GM19238 (cell line): ENCODE measurements around the gene CFAP210.

Experiments
- DNase-seq: peaks from one replicate; pipeline ENCODE4 v3.0.0; 2011; ENCODE audit warnings: low spot score; ENCODE audit not compliant: insufficient read length

Gene CFAP210

GRCh38 chr2:169673921-169674320 lies 20.3 kb downstream of the CFAP210 start:
- DNase-seq, result no peak

GRCh38 chr2:169673106-169673505 lies 21.1 kb downstream of the CFAP210 start:
- no peak for DNase-seq

GRCh38 chr2:169672406-169672805 lies 21.8 kb downstream of the CFAP210 start:
- no peak for DNase-seq

- DNase-seq, result no peak
Measured at GRCh38 chr2:169670937-169671336, 23.3 kb downstream of the CFAP210 start.

- no peak for DNase-seq
Measured at GRCh38 chr2:169670215-169670651, 24.0 kb downstream of the CFAP210 start.

- DNase-seq, result no peak
Measured at GRCh38 chr2:169667583-169667982, 26.6 kb downstream of the CFAP210 start.

- DNase-seq, result no peak
Measured at GRCh38 chr2:169664978-169665930, 29.0 kb downstream of the CFAP210 start.

- no peak for DNase-seq
Measured at GRCh38 chr2:169664600-169664977, 29.6 kb downstream of the CFAP210 start.

- DNase-seq, result no peak
Measured at GRCh38 chr2:169663247-169663646, 31.0 kb downstream of the CFAP210 start.

- no peak for DNase-seq
Measured at GRCh38 chr2:169662744-169663143, 31.5 kb downstream of the CFAP210 start.

- DNase-seq, result no peak
Measured at GRCh38 chr2:169661265-169661664, 32.9 kb downstream of the CFAP210 start.

- DNase-seq, result no peak
Measured at GRCh38 chr2:169659320-169659719, 34.9 kb downstream of the CFAP210 start.

- DNase-seq, result no peak
Measured at GRCh38 chr2:169658877-169659276, 35.3 kb downstream of the CFAP210 start.

GRCh38 chr2:169656164-169656563 lies 38.0 kb downstream of the CFAP210 start:
- no peak for DNase-seq

- no peak for DNase-seq
Measured at GRCh38 chr2:169653636-169654035, 40.6 kb downstream of the CFAP210 start.

- DNase-seq, result no peak
Measured at GRCh38 chr2:169649278-169649677, 44.9 kb downstream of the CFAP210 start.

GRCh38 chr2:169647496-169647895 lies 46.7 kb downstream of the CFAP210 start:
- DNase-seq, result no peak

- DNase-seq, result no peak
Measured at GRCh38 chr2:169644173-169644572, 50.0 kb downstream of the CFAP210 start.

- no peak for DNase-seq
Measured at GRCh38 chr2:169641464-169641863, 52.7 kb downstream of the CFAP210 start.

- DNase-seq, result no peak
Measured at GRCh38 chr2:169640104-169640503, 54.1 kb downstream of the CFAP210 start.

GRCh38 chr2:169637620-169638019 lies 56.6 kb downstream of the CFAP210 start:
- no peak for DNase-seq

GRCh38 chr2:169636440-169637097 lies 57.6 kb downstream of the CFAP210 start:
- no peak for DNase-seq

- no peak for DNase-seq
Measured at GRCh38 chr2:169625781-169626180, 68.4 kb downstream of the CFAP210 start.
